Measurements from ENCODE around the gene NAV1.

DNA sequence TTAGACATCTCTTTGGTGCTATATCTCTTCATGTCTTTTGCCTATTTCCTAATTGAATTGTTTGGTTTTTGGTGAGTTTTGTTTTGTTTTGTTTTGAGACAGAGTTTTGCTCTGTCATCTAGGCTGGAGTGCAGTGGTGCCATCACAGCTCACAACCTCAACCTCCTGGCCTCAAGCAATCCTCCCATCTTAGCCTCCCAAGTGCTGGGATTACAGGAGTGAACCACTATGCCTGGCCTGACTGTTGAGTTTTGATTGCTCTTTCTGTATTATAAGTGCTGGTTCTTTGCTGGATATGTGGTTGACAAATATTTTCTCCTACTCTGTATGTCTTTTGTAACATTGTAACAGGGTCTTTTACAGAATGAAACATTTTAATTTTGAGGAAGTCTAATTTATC, 38.0 kb downstream of the NAV1 start:
- TF ChIP-seq, protein P1, sequence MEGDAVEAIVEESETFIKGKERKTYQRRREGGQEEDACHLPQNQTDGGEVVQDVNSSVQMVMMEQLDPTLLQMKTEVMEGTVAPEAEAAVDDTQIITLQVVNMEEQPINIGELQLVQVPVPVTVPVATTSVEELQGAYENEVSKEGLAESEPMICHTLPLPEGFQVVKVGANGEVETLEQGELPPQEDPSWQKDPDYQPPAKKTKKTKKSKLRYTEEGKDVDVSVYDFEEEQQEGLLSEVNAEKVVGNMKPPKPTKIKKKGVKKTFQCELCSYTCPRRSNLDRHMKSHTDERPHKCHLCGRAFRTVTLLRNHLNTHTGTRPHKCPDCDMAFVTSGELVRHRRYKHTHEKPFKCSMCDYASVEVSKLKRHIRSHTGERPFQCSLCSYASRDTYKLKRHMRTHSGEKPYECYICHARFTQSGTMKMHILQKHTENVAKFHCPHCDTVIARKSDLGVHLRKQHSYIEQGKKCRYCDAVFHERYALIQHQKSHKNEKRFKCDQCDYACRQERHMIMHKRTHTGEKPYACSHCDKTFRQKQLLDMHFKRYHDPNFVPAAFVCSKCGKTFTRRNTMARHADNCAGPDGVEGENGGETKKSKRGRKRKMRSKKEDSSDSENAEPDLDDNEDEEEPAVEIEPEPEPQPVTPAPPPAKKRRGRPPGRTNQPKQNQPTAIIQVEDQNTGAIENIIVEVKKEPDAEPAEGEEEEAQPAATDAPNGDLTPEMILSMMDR (IDR thresholded peaks at IDR 0.05; ENCODE audit: insufficient read depth, low read length): no peak
- no peak for TF ChIP-seq POLR2AphosphoS5 (IDR thresholded peaks at IDR 0.05; ENCODE audit: low read depth)

Measured in HL-60 (cell line).